Panc1 (cell line): ENCODE data around the gene HES6. TPM values are rescaled to one million over a fixed set of nuclear protein-coding genes. Genes with fewer than 3 reads are reported as not detected.

Experiments used
- ATAC-seq: fragments of 200-7000 bp; cut with Tn5 transposase; 2 replicates; pipeline ENCODE4 v1.9.1; 2020; ENCODE audit warnings: mild to moderate bottlenecking, moderate library complexity
- BruUV-seq: library from RNA; stranded (reverse); fragments of 400-500 nt; replicated peaks from 2 replicates; lab custom pipeline; 2021; lab: Mats Ljungman, UMichigan
- CTCF ChIA-PET: fragments of 300-600 bp; sonication (Branson Sonifier 250); formaldehyde crosslinking; loops from one replicate; lab custom pipeline; 2022; ENCODE audit warnings: antibody characterized with exemption; lab: Charles Lee
- POLR2A ChIA-PET: fragments of 300-600 bp; sonication (Branson Sonifier 250); formaldehyde crosslinking; loops from one replicate; lab custom pipeline; 2022; ENCODE audit warnings: antibody characterized with exemption; lab: Charles Lee
- DNase-seq: peaks from one replicate; pipeline ENCODE4 v3.0.0-alpha.2; 2010; ENCODE audit warnings: low read depth, low spot score
- H3K27ac ChIP-seq: 2 replicates; pipeline ENCODE4 v1.5.1; 2011; ENCODE audit warnings: mild to moderate bottlenecking, low read length, inconsistent platforms
- H3K27me3 ChIP-seq: fragments of 200-500 bp; sonication (Bioruptor generic); 2 replicates; pipeline ENCODE4 v1.6.0; 2014; ENCODE audit warnings: low read length, inconsistent platforms; ENCODE audit not compliant: control insufficient read depth, insufficient read depth
- H3K36me3 ChIP-seq: fragments of 200-500 bp; sonication (Bioruptor generic); 2 replicates; pipeline ENCODE4 v1.5.1; 2014; ENCODE audit warnings: inconsistent platforms, mild to moderate bottlenecking, low read length, moderate library complexity; ENCODE audit not compliant: control insufficient read depth, insufficient read depth
- H3K4me1 ChIP-seq: 2 replicates; pipeline ENCODE4 v1.5.1; 2011; ENCODE audit warnings: inconsistent platforms, mild to moderate bottlenecking, low read length, moderate library complexity; ENCODE audit not compliant: control insufficient read depth, insufficient read depth
- H3K4me3 ChIP-seq, 2 experiments: 2 replicates each; pipeline ENCODE4 v1.5.1; 2011 to 2012; ENCODE audit warnings: low read depth in 2 of 2, low read length in 2 of 2, mild to moderate bottlenecking in 2 of 2, inconsistent platforms in 1 of 2, moderate library complexity in 1 of 2
- H3K9me3 ChIP-seq: fragments of 200-500 bp; sonication (Bioruptor generic); 2 replicates; pipeline ENCODE4 v1.5.1; 2014; ENCODE audit warnings: low read depth, mild to moderate bottlenecking, inconsistent platforms, low read length, moderate library complexity; ENCODE audit not compliant: control insufficient read depth, insufficient read depth
- CTCF ChIP-seq: fragments of 450-650 bp; IDR thresholded peaks from 2 replicates; pipeline ENCODE4 v1.5.1; 2017; ENCODE audit warnings: mild to moderate bottlenecking
- POLR2AphosphoS5 ChIP-seq: IDR thresholded peaks from 2 replicates; pipeline ENCODE4 v1.6.1; 2012; ENCODE audit warnings: mild to moderate bottlenecking, low read depth, low read length, moderate library complexity
- REST ChIP-seq, 2 experiments: IDR thresholded peaks; 2 replicates each; pipeline ENCODE4 v1.6.1; 2011 to 2012; ENCODE audit warnings: low read depth in 2 of 2, control low read depth in 1 of 2, low read length in 1 of 2, mild to moderate bottlenecking in 1 of 2, moderate library complexity in 1 of 2; ENCODE audit not compliant: insufficient read depth in 1 of 2
- SIN3A ChIP-seq: IDR thresholded peaks from 2 replicates; pipeline ENCODE4 v1.6.1; 2012; ENCODE audit warnings: low read depth, mild to moderate bottlenecking, low read length, moderate library complexity, borderline replicate concordance; ENCODE audit not compliant: insufficient read depth
- TCF7L2 ChIP-seq: IDR thresholded peaks from 2 replicates; pipeline ENCODE4 v1.6.1; 2011; ENCODE audit warnings: mild to moderate bottlenecking, low read depth, low read length, inconsistent platforms
- in situ Hi-C: cut with HindIII; loops from 2 replicates; pipeline ENCODE4 v1.10.0; 2016; ENCODE audit warnings: low sequenced_read_pairs, low pct_unique_long_range_greater_than_20kb
- intact Hi-C: fragments of 100-400 bp; cut with micrococcal nuclease; formaldehyde crosslinking; loops from one replicate; pipeline ENCODE4 v1.10.0; 2022; ENCODE audit not compliant: unreplicated experiment
- total RNA-seq: library from RNA; stranded (reverse); gene quantifications from one replicate; pipeline ENCODE4 v1.2.1, GENCODE V29; 2021; ENCODE audit not compliant: unreplicated experiment

HES6 gene
- total RNA-seq, 1 experiment from 2014 or later = 42.0 TPM

- no peaks in the 10 kb centered on the region for H3K9me3 ChIP-seq
- TF ChIP-seq POLR2AphosphoS5 = no peak
- TF ChIP-seq REST (IDR thresholded peaks at IDR 0.05; ENCODE audit: insufficient read depth in 1 of 2, low read depth in 2 of 2, low read length in 1 of 2) = no peak
- TF ChIP-seq SIN3A = no peak
- TF ChIP-seq TCF7L2 = no peak
- no peak for TF ChIP-seq CTCF
- POLR2A ChIA-PET = no interaction called here
- intact Hi-C loops = no loop called here
- in situ Hi-C loops = no loop called here
- H3K27me3 ChIP-seq = no peaks in the 10 kb centered on the region
- no peak for DNase-seq
- CTCF ChIA-PET = no interaction called here
- no peak for ATAC-seq
- H3K4me1 ChIP-seq = no peaks in the 10 kb centered on the region
- no TSS peak for BruUV-seq
- no peak overlapping the region for H3K27ac ChIP-seq
- H3K36me3 ChIP-seq = no peaks in the 10 kb centered on the region
- no peak overlapping the region for H3K4me3 ChIP-seq
Observed at GRCh38 chr2:238252766-238253630, 13.2 kb upstream of the HES6 start.

- BruUV-seq = no TSS peak
- POLR2A ChIA-PET = no interaction called here
- CTCF ChIA-PET = no interaction called here
- in situ Hi-C loops (no loop called here), intact Hi-C loops (no loop called here)
- no peak for TF ChIP-seq TCF7L2
- TF ChIP-seq POLR2AphosphoS5 = no peak
- no peak for TF ChIP-seq CTCF
- TF ChIP-seq SIN3A = no peak
- no peak for TF ChIP-seq REST (IDR thresholded peaks at IDR 0.05; ENCODE audit: insufficient read depth in 1 of 2, low read depth in 2 of 2, low read length in 1 of 2)
- ATAC-seq (no peak), DNase-seq (no peak)
- H3K27ac ChIP-seq = no peak overlapping the region
- H3K4me1 ChIP-seq = no peaks in the 10 kb centered on the region
- H3K4me3 ChIP-seq = no peak overlapping the region
- no peaks in the 10 kb centered on the region for H3K36me3 ChIP-seq
- H3K27me3 ChIP-seq = no peaks in the 10 kb centered on the region
- H3K9me3 ChIP-seq = no peaks in the 10 kb centered on the region
Observed at GRCh38 chr2:238251986-238252385, 12.1 kb upstream of the HES6 start.
